NCI-H748 treated with DMSO at 0.1 percent for 48 hours (cell line): ENCODE data around the gene TNPO3.
"Not testable (repeated sequence)": the region's sequence is repeated elsewhere in the genome, so short reads cannot be mapped to it uniquely, and the experiment has no call there.

Experiments used
- DNase-seq: peaks from one replicate; lab custom pipeline; 2025; lab: John Stamatoyannopoulos, UW

TNPO3 gene

DNA sequence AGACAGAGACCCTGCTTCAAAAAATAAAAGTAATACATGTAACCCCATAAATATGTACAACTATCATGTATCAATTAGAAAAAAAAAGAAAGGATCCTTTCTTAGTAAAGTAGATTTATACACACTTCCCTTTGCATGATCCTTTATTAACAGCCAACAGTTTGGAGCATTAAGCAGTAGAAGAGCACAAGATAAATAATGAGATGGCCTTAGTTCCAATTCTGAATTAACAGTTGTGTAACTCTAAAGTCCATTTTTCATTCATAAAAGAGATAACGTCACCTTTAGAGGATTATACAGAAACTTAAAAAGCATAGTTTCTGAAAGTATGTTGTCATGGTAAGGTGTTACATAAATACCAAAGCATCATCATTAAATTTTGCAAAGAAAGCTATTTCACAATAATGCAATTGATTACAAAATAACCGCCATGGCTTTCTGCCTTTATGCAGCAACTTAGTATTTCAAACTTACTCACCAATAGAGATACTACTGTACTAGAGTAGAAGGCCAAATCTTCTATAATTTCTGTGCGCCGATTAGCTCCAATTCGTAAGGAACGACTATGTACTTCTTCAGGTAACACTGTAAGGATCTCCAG lies 40.3 kb downstream of the TNPO3 start:
- DNase-seq = no peak

DNA sequence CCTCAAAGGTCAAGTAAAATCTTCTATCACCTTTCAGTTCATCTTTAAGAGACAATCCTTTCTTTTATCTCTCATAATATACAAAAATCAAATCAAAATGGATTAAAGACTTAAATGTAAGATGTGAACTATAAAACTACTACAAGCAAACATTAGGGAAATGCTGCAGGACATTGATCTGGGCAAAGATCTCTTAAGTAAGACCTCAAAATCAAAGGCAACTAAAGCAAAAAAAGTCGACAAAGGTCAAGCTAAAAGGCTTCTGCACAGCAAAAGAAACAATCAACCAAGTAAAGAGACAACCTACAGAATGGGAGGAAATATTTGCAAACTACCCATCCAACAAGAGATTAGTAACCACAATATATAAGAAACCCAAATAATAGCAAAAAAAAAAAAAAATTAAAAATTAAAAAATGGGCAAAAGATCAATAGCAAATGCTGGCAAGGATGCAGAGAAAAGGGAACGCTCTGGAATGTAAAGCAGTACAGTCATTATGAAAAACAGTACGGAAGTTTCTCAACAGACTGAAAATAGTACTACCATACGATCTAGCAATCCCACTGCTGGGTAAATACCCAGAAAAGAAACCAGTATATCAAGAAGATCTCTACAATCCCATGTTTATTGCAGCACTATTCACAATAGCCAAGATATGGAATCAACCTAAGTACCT lies 41.7 kb downstream of the TNPO3 start:
- no peak for DNase-seq

DNA sequence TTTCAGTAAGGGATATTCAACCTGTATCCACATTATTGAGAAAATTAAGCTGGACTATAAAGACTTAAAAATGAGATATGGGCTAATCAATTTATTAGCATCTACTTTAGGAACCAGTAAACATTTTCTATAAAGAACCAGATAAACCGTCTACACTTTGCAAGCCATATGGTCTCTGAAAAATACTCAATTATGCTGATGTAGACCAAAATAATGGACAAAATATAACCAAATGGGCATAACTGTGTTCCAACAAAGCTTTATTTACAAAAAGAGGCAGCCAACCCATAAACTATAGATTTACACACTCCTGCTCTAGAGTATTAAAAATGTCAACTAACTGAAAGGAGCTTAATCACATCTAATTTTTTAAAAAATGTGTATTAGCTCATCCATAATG lies 42.3 kb downstream of the TNPO3 start:
- DNase-seq = no peak

DNA sequence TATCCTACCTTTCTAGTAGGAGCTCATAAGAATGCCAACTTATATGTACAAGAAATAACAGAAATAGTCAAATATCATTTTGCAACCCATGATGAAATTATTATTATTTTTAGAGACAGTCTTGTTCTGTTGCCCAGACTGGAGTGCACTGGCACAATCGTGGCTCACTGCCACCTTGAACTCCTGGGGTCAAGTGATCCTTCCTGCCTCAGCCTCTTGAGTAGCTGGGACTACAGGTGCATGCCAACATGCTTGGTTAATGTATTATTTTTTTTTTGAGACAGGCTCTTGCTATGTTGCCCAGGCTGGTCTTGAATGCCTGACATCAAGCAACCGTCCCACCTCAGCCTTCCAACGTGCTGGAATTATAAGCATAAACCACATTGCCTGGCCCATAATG lies 44.8 kb downstream of the TNPO3 start:
- DNase-seq = no peak

DNA sequence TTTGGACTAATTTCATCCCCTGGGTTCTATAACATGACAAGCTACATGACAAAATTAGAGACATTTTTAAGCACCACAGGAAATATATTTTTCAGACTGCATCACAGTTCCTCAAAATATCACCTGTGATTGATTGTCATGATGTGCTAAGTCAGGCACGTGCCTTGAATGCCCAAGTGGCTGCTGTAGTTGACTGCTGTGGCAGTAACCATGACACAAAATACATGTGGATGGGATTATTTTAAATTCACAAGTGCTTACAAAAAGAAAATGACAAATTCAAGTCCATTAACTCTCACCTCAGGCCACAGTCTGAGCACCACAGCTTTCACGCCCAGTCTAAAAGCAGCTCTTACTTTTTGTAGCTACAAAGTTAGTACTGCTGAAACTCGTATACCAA lies 45.5 kb downstream of the TNPO3 start:
- no peak for DNase-seq

DNA sequence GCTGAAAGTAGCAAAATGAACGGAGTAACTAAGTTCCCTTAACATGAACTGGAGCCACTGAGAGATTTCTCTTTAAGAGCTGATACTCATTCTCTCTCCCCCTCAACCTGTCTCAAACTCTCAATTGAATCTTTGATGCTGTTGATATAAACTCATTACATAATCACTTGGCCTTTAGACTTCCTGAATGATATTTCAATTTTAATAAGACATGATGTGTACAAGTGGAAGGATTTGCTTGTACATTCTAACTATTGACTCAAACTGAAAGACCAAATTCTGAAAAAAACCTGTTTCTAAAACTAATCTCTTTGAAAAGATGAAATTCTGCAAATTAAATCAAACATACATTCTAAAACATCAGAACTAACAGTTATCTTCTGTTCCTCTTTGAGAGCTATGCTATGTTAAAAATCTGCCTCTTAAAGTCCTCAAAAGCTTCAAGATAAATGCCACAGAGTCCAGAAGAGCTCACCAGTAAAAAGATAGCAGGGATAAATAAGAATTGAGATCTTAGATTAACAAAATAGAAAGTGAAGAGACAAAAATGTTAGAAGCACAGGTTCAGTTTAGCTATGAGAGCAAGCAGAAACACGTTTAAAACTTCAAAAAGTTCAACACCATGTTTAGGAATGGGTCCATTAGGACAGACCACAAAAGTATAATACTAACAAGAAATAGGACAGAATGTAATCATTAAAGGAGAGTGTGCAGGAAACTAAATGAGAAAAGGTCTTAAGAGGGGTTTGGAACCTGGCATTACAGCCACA lies 46.1 kb downstream of the TNPO3 start:
- no peak for DNase-seq

DNA sequence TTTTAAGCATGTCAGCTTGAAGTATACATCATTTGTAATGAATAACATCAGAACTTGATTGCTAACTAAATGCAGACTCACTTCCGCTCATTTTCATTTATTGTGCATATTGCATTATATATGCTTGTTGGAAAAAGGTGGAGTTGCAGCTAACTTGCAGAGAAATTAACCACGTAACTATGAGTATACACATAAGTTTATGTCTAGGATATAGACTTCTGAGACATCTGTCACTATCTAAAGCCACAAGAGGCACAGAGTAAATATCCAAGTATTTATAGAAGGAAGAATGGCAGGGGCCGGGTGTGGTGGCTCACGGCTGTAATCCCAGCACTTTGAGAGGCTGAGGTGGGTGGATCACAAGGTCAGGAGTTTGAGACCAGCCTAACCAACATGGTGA lies 47.3 kb downstream of the TNPO3 start:
- no peak for DNase-seq

DNA sequence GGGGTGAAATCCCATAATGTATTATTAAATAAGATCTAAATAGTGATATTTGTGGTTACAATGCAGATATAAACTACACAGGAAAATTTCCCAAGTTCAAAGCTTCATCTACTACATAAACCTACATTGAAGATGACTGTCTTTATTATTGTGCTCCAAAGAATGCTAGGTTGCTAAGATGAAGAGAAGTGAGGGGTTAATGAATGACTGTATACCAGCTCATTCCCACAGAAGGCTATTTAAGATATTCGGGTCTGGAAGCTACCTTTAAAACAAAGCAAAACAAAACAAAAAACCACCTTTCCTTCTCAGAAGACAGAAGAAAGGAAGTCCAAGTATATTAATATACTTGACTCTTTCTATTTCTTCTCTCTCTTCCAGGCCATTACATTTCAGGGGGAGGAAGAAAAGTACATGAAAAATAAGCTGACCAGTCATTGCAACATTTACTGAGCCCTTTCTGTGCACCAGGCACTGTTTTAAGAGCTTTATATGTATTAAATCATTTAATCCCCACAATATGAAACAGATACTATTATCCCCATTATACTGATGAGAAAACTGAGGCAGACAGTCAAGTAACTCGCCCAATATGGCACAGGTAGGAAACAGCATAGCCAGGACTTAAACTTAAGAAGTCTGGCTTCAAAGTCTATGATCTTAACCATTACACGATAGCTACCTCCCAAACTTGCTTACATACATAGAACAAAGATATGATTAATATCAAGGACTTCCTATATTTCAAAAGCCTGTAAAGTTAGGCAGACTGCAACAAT lies 48.1 kb downstream of the TNPO3 start:
- DNase-seq = no peak

DNA sequence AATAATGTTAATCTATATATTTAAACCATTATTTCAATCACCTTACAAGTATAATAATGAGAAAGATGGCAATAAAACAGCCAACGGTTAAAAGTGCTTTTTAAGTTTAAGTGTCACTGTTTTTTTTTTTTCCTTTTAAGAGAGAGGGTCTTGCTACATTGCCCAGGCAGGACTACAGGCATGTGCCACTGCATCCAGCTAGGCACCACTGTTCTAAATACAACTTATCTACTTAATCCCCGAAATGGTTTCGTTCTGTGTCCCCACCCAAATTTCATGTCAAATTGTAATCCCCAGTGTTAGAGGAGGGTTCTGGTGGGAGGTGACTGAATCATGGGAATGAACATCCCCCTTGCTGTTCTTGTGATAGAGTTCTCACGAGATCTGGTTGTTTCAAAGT lies 49.7 kb downstream of the TNPO3 start:
- no peak for DNase-seq

DNA sequence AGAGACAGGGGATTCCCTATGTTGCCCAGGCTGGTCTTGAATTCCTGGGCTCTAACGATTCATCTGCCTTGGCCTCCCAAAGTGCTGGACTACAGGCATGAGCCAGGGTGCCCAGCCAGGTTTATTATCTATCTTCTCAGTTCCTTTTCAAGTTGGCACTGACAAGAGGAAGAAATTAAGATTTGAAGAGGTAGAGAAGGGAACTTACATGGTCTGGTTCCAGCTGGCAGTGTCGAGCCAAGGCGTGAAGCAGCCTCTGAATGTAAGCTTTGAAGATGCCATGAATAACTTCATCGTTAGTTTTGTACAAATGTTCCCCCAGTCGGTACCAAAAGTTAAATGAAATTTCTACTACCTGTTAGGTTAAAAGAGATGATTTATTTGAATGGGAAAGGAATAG lies 57.7 kb downstream of the TNPO3 start:
- DNase-seq = no peak

DNA sequence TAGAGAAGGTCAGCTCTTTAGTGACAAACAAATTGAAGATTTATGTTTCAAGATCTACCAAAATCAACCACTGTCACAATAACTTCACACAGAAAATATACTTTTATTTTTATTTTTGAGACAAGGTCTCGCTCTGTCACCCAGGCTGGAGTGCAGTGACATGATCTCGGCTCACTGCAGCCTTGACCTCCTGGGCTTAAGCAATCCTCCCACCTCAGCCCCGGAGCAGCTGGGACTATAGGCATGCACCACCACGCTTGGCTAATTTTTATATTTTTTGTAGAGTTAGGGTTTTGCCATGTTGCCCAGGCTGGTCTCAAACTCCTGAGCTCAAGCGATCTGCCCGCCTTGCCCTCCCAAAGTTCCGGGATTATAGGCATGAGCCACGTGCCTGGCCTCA lies 60.4 kb downstream of the TNPO3 start:
- not testable (repeated sequence) for DNase-seq

DNA sequence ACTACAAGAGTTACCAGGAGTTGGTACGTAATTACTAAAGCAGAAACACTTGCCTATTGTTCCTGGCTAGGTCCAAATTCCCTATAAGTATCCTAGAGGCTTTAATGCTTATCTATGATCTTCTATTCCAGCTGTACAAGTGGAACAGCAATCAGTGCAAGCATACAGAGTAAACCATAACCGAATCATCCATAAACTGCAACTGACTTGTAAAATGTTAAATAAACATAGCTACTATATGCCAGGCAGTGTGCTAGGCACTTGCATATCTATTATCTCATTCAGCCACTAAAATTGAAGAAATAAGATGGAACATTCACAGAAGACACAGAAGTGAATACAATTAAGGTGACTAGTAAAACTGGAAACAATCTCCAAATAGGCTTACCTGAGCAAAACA lies 61.5 kb downstream of the TNPO3 start:
- no peak for DNase-seq

DNA sequence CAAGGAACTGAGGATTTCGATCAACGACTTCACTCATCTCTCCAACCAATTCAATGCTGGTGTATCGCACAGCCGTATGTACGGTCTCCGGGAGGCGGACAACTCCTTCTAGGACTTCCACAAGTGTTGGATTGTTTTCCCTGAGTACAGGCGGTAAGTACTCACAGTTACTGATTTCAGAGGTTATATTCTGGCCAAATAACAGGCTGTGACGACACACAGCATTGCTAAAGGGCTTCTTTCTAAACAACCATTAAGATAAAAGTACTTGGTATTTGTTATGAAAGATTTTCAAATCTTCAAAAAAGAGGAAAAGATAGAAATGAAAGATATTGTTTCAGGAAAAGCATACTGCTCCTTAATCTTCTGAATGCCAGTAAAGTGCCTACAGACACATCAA lies 65.0 kb downstream of the TNPO3 start:
- DNase-seq = no peak

DNA sequence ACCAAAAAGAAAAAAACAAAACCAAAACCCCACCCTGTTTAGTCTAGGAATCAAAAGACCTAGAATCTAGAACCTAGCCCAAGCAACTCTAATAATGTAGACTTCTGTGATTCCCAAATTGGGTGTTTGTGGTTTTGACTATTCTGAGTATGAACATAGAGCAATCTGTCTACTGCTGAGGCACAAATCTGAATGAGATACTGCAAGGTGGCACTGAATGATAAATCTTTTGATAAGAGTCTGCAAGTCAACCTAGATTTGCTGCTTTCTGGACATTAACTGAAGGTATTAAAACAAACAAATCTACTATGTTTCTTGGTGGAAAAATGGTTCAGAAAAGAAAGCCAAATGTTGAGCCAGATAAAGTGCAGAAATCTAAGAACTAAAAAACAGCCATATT lies 66.5 kb downstream of the TNPO3 start:
- no peak for DNase-seq

DNA sequence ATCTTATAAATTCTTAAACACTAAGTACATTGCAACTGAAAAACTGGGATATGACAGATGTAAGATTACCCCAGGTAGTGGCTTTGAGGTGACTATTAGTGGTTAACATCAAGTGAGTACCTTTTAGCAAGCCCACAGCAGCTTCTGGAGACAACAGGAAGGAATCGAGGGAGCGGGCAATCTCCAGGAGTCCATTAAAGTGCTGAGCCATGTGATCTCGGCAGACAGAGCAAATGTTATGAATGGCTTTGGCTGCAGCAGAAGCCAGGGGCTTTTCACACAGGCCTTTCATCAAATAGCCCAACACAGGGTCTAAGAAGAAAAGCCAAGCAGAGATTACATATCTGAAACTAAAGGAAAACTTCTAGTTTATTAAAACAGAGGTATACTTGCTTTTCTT lies 68.3 kb downstream of the TNPO3 start:
- no peak for DNase-seq

DNA sequence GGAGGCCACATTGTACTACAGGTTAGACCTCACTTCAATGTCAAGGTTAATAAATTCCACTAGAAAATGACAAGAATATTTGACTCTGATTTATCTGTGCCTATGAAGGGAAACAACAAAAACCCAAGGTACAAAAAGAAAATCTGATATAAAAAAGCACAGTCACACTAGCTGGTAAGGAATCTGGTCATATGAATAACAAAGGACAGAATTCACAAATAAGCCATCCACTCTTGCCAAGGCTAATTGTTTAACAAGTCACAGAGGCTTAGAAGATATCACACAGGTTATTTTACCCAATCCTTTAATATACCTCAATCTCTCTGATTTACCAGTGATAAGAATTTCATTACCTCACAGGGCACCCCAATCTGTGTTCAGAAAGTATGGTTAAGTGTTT lies 69.3 kb downstream of the TNPO3 start:
- DNase-seq = no peak

DNA sequence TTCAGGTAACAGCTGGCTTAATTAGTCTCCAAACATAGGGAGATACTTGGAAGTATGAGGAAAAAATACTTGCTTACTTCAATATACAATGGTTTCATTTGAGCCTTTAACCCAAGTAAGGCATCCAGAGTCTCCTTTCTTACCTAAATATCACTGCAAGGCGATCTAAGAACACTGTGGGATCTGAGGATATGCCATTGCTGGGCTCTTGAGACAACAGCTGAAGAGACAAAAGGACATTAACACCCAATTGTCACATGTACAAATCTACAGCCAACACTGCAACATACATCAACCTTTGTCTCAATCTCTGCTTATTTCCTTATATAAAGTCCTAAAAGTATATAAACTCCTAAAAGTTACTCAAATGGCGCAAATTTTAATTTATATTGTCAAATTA lies 72.8 kb downstream of the TNPO3 start:
- DNase-seq = no peak

DNA sequence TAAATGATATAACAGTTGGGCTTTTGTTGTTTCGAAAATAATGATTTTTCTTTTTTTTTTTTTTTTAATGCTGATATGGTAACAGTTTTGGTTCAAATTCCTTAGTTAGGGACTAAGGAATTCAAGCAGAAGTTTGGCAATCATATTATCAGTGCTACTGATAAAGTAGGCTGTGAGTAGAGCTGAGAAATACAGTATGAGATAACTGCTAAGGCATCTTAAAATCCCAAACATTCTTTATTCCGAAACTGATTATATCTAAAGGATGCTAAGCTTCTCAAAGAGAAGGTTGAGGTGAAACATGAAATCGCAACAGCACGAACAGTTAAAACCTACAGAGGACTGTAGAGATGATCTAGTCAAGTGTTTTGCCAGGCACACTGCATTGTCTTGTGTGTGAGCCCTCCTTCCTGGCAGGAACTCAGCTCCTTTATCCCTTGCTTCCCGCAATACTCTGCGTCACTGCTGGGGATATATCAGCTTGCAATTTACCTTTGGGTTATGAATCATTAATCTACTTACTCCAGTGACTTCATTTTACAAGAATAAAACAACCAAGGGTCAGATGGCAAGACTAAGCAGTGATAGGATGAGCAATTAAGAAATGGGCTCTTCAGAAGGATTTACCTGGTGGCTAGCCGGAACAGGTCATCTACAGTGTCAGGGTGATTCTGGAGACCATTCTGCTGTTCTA lies 80.5 kb downstream of the TNPO3 start:
- DNase-seq = no peak

DNA sequence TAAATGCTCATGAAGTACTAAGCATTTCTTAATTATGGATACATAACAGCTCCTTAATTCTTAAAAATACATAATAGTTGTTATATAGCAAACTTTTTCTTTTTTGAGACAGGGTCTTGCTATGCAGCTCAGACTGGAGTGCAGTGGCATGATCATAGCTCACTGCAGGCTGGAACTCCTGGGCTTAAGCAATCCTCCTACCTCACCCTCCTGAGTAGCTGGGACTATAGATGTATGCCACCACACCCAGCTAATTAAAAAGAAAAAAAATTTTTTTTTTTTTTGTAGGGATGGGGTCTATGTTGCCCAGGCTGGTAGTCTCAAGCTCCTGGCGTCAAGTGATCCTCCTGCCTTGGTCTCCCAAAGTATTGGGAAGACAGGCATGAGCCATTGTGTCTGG lies 86.3 kb downstream of the TNPO3 start:
- no peak for DNase-seq

DNA sequence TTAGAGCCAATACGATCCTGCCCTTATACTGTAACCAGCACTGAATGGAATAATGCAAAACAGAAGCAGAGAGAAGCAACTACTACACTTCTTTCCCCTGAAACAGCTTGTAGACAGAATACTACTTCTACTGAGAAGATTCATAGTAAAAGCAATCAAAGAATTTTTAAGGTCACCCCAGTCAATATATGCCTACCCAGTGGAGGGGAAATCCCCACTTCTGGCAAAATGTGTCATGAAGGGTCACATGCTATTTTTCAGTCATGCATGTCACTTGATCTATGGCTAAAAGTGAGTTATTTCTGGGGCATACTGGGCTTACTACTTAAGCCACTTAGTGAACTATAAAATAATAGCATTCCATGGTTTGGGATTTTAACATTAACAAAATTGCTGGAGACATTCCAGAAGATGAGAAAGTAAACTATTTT lies 91.6 kb downstream of the TNPO3 start:
- DNase-seq = no peak

DNA sequence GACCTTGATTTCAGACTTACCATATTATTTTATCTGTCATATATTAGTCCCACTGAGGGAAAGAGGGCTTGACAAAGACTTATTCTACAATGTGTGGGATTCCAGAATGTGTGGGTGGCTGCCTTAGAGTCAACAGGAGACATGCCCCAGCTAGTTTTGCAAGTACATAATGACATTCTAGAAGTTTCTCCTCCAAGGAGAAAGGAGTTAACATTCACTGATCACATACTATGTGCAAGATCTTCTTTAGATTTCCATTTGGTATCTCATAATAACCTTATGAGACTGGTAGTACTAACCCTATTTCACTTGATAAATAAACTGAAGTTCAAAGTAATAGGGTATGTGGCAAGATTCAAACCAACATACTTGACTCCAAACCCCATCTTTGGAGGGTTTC lies 92.0 kb downstream of the TNPO3 start:
- DNase-seq = no peak

DNA sequence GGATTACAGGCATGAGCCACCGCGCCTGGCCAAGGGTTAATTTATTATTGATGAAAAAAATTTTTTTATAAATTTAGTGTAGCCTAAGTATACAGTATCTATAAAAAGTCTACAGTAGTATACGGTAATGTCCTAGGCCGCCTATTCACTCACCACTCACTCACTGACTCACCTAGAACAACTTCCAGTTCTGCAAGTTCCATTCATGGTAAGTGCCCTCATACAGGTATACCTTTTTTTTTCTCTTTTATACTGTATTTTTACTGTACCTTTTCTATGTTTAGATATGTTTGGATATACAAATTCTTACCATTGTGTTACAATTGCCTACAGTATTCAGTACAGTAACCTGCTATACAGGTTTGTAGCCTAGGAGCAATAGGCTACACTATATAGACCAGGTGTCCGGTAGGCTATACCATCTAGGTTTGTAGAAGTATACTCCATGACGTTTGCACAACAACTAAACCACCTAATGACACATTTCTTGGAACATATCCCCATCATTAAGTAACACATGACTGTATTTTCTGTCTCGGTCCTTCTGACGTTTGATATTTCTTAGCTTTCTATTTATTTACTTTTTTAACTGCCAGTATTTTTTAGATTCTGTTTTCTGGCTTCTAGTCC lies 93.8 kb downstream of the TNPO3 start:
- DNase-seq = no peak
